HepG2 (cell line): ENCODE data around the gene NUDT9. TPM values are rescaled to one million over a fixed set of nuclear protein-coding genes. Genes with fewer than 3 reads are reported as not detected.

Source experiments
- ADNP ChIP-seq: sonication (generic); formaldehyde crosslinking; IDR thresholded peaks from 2 replicates; pipeline ENCODE4 v1.4.0; 2020; ENCODE audit warnings: missing genetic modification reagents
- ARID2 ChIP-seq: sonication (generic); formaldehyde crosslinking; IDR thresholded peaks from 2 replicates; pipeline ENCODE4 v1.8.1; 2022; ENCODE audit warnings: mild to moderate bottlenecking, missing genetic modification reagents, borderline replicate concordance
- BORCS8-MEF2B ChIP-seq: sonication (generic); formaldehyde crosslinking; IDR thresholded peaks from 2 replicates; pipeline ENCODE4 v1.8.0; 2022; ENCODE audit warnings: mild to moderate bottlenecking, missing genetic modification reagents
- ERF ChIP-seq: IDR thresholded peaks from 2 replicates; pipeline ENCODE4 v1.6.1; 2018; ENCODE audit warnings: missing biosample characterization, missing genetic modification reagents
- HNRNPH1 ChIP-seq: fragments of 200-400 bp; formaldehyde crosslinking; optimal IDR thresholded peaks from 2 replicates; pipeline ENCODE3; 2017; ENCODE audit warnings: mild to moderate bottlenecking, low read depth, low read length
- IRX3 ChIP-seq: sonication (generic); formaldehyde crosslinking; IDR thresholded peaks from 2 replicates; pipeline ENCODE4 v1.8.1; 2023; ENCODE audit warnings: mild to moderate bottlenecking, low read depth, missing genetic modification reagents, borderline replicate concordance
- KAT8 ChIP-seq: IDR thresholded peaks from 2 replicates; pipeline ENCODE4 v1.6.1; 2016; ENCODE audit warnings: missing genetic modification reagents, missing compliant biosample characterization
- KLF13 ChIP-seq: sonication (generic); formaldehyde crosslinking; IDR thresholded peaks from 2 replicates; pipeline ENCODE4 v1.4.0; 2020; ENCODE audit warnings: mild to moderate bottlenecking, missing genetic modification reagents
- NFATC3 ChIP-seq: sonication (generic); formaldehyde crosslinking; IDR thresholded peaks from 2 replicates; pipeline ENCODE4 v1.5.1; 2020; ENCODE audit warnings: mild to moderate bottlenecking, missing genetic modification reagents
- PCBP1 ChIP-seq: fragments of 200-400 bp; formaldehyde crosslinking; IDR thresholded peaks from 2 replicates; pipeline ENCODE4 v1.6.1; 2017; ENCODE audit warnings: mild to moderate bottlenecking, low read depth, low read length, borderline replicate concordance
- STAG1 ChIP-seq: sonication (generic); formaldehyde crosslinking; IDR thresholded peaks from 2 replicates; pipeline ENCODE4 v1.4.0; 2020; ENCODE audit warnings: missing genetic modification reagents
- TOE1 ChIP-seq: sonication (generic); formaldehyde crosslinking; IDR thresholded peaks from 2 replicates; pipeline ENCODE4 v1.4.0; 2020; ENCODE audit warnings: mild to moderate bottlenecking, missing genetic modification reagents
- XRCC5 ChIP-seq: fragments of 200-400 bp; formaldehyde crosslinking; optimal IDR thresholded peaks from 2 replicates; pipeline ENCODE3; 2017; ENCODE audit warnings: mild to moderate bottlenecking, low read length
- ZNF143 ChIP-seq: sonication (generic); formaldehyde crosslinking; IDR thresholded peaks from 2 replicates; pipeline ENCODE4 v1.4.0; 2020; ENCODE audit warnings: missing genetic modification reagents
- ZNF3 ChIP-seq: IDR thresholded peaks from 2 replicates; pipeline ENCODE4 v1.7.0; 2017; ENCODE audit warnings: inconsistent platforms
- ZNF33B ChIP-seq: sonication (generic); formaldehyde crosslinking; IDR thresholded peaks from 2 replicates; pipeline ENCODE4 v1.5.1; 2020; ENCODE audit warnings: mild to moderate bottlenecking, missing genetic modification reagents
- ZNF34 ChIP-seq: sonication (generic); formaldehyde crosslinking; IDR thresholded peaks from 2 replicates; pipeline ENCODE4 v1.4.0; 2020; ENCODE audit warnings: mild to moderate bottlenecking, missing genetic modification reagents, borderline replicate concordance
- ZNF557 ChIP-seq: sonication (generic); formaldehyde crosslinking; IDR thresholded peaks from 2 replicates; pipeline ENCODE4 v1.4.0; 2020; ENCODE audit warnings: missing genetic modification reagents
- ZNF652 ChIP-seq: IDR thresholded peaks from 2 replicates; pipeline ENCODE4 v1.6.1; 2016; ENCODE audit warnings: low read depth, borderline replicate concordance
- ZNF781 ChIP-seq: sonication (generic); formaldehyde crosslinking; IDR thresholded peaks from 2 replicates; pipeline ENCODE4 v1.5.1; 2020; ENCODE audit warnings: borderline replicate concordance, mild to moderate bottlenecking, missing genetic modification reagents; ENCODE audit errors: not compliant biosample characterization
- ZNF816 ChIP-seq: sonication (generic); formaldehyde crosslinking; IDR thresholded peaks from 2 replicates; pipeline ENCODE4 v1.8.0; 2022; ENCODE audit warnings: missing genetic modification reagents, mild to moderate bottlenecking, borderline replicate concordance
- polyA plus RNA-seq, 8 experiments: library from polyadenylated mRNA; depleted of rRNA in 3 of 8; stranded (reverse) in 7 of 8; unstranded in 1 of 8; fragments of >200 nt; fragmentation: Illumina TruSeq in 4 of 8; extraction: Trizol in 4 of 8; gene quantifications; 2 replicates each; pipeline versions ENCODE4 v1.2.1 to v1.2.3, GENCODE V29; 2011 to 2016; ENCODE audit warnings: low read depth in 4 of 8, missing spikeins in 1 of 8, mixed read lengths in 1 of 8; ENCODE audit not compliant: insufficient read depth in 1 of 8
- total RNA-seq, 5 experiments: library from RNA; depleted of rRNA; stranded (reverse); fragments of >200 nt; fragmentation: Illumina TruSeq; extraction: Trizol; gene quantifications; 2 replicates each; pipeline ENCODE4 v1.2.3, GENCODE V29; 2016; ENCODE audit warnings: low read depth in 1 of 5
- TF ChIP-seq, protein P1 (sequence below): sonication (generic); formaldehyde crosslinking; IDR thresholded peaks from 2 replicates; pipeline ENCODE4 v1.4.0; 2020; ENCODE audit warnings: mild to moderate bottlenecking, missing genetic modification reagents
- TF ChIP-seq, protein P2 (sequence below): sonication (generic); formaldehyde crosslinking; IDR thresholded peaks from 2 replicates; pipeline ENCODE4 v1.4.0; 2020; ENCODE audit warnings: mild to moderate bottlenecking, missing genetic modification reagents
- TF ChIP-seq, protein P3 (sequence below): sonication (generic); formaldehyde crosslinking; IDR thresholded peaks from 2 replicates; pipeline ENCODE4 v1.8.1; 2022; ENCODE audit warnings: low read depth, mild to moderate bottlenecking, missing genetic modification reagents
- TF ChIP-seq, protein P4 (sequence below): sonication (generic); formaldehyde crosslinking; IDR thresholded peaks from 2 replicates; pipeline ENCODE4 v1.4.0; 2020; ENCODE audit warnings: mild to moderate bottlenecking, missing genetic modification reagents

Gene NUDT9
- total and polyA plus RNA-seq, 2 of the 13 experiments (the other 11 are each of a cell fraction or from before 2014, with no cell fraction given) = 10.4 to 12.3 TPM

DNA sequence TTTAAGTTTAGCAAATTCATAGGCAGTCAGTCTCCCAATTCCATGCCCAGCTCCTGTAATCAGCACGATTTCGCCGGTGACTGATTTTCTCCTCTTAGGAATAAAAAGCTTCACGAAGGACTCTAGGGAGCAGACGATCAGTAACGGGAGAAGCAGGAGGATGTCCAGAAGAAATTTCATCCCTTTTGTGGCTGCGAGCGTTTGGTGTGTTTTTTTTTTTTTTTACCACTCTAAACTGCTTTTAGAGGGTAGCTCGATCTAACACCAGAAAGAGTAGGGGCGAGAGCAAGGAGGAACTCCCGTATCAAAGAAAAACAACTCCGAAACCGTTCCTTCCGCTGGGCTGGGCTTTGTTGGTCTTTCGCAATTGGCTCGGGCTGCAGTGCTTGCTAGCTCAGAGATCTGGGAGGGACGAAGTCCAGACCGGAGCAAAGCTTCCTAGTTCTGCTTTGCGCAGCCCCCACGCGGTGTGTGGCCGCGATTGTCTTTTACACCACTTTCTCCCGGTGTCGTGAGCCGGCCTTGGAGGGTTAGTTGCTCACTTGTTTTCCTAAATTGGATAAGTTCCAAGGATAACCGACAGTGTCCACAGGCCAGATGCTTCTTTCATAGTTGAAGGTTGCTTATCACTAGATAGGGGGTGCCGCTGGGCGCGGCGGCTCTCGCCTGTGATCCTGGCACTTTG, 31.3 kb upstream of the NUDT9 start, which contains the start of gene HSD17B11 (continued):
- TF ChIP-seq ZNF33B (CRISPR knock-in tag) (no peak), ZNF557 (CRISPR knock-in tag) (no peak), ZNF3 (peak; percentile 18; the same call in 1 of the 2 replicates), XRCC5 (peak; percentile 97), HNRNPH1 (no peak), KAT8 (CRISPR knock-in tag) (peak; percentile 84), ZNF143 (no peak), ZNF652 (CRISPR knock-in tag) (peak; percentile 38; the same call in 1 of the 2 replicates), ZNF816 (no peak; the same call in 1 of the 2 replicates), ADNP (no peak), ZNF781 (peak; percentile 76), KLF13 (no peak), PCBP1 (no peak), ZNF34 (CRISPR knock-in tag) (no peak), ERF (CRISPR knock-in tag) (peak; percentile 92), BORCS8-MEF2B (0 out of 2 replicates have a peak, but pooled peaks have one; percentile 68), ARID2 (peak; percentile 59; the same call in 1 of the 2 replicates), STAG1 (CRISPR knock-in tag) (no peak; the same call in 1 of the 2 replicates), IRX3 (peak; percentile 45; the same call in 1 of the 2 replicates), NFATC3 (no peak; the same call in 1 of the 2 replicates), TOE1 (CRISPR knock-in tag) (0 out of 2 replicates have a peak, but pooled peaks have one; percentile 88)
- TF ChIP-seq, protein P1, sequence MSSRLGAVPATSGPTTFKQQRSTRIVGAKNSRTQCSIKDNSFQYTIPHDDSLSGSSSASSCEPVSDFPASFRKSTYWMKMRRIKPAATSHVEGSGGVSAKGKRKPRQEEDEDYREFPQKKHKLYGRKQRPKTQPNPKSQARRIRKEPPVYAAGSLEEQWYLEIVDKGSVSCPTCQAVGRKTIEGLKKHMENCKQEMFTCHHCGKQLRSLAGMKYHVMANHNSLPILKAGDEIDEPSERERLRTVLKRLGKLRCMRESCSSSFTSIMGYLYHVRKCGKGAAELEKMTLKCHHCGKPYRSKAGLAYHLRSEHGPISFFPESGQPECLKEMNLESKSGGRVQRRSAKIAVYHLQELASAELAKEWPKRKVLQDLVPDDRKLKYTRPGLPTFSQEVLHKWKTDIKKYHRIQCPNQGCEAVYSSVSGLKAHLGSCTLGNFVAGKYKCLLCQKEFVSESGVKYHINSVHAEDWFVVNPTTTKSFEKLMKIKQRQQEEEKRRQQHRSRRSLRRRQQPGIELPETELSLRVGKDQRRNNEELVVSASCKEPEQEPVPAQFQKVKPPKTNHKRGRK = no peak
- TF ChIP-seq, protein P2, sequence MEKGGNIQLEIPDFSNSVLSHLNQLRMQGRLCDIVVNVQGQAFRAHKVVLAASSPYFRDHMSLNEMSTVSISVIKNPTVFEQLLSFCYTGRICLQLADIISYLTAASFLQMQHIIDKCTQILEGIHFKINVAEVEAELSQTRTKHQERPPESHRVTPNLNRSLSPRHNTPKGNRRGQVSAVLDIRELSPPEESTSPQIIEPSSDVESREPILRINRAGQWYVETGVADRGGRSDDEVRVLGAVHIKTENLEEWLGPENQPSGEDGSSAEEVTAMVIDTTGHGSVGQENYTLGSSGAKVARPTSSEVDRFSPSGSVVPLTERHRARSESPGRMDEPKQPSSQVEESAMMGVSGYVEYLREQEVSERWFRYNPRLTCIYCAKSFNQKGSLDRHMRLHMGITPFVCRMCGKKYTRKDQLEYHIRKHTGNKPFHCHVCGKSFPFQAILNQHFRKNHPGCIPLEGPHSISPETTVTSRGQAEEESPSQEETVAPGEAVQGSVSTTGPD (CRISPR knock-in tag) = no peak
- TF ChIP-seq, protein P3, sequence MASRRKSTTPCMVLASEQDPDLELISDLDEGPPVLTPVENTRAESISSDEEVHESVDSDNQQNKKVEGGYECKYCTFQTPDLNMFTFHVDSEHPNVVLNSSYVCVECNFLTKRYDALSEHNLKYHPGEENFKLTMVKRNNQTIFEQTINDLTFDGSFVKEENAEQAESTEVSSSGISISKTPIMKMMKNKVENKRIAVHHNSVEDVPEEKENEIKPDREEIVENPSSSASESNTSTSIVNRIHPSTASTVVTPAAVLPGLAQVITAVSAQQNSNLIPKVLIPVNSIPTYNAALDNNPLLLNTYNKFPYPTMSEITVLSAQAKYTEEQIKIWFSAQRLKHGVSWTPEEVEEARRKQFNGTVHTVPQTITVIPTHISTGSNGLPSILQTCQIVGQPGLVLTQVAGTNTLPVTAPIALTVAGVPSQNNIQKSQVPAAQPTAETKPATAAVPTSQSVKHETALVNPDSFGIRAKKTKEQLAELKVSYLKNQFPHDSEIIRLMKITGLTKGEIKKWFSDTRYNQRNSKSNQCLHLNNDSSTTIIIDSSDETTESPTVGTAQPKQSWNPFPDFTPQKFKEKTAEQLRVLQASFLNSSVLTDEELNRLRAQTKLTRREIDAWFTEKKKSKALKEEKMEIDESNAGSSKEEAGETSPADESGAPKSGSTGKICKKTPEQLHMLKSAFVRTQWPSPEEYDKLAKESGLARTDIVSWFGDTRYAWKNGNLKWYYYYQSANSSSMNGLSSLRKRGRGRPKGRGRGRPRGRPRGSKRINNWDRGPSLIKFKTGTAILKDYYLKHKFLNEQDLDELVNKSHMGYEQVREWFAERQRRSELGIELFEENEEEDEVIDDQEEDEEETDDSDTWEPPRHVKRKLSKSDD = peak; percentile 75
- TF ChIP-seq, protein P4, sequence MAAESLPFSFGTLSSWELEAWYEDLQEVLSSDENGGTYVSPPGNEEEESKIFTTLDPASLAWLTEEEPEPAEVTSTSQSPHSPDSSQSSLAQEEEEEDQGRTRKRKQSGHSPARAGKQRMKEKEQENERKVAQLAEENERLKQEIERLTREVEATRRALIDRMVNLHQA (CRISPR knock-in tag) = no peak
